Esophagus muscularis mucosa (tissue), 3 donors: Measurements from ENCODE around the gene FOS.

Experiments
- POLR2A ChIP-seq: fragments of 450-650 bp; IDR thresholded peaks from one replicate; pipeline ENCODE4 v1.6.1; 2017; ENCODE audit warnings: antibody characterized with exemption, moderate library complexity, mild to moderate bottlenecking, low read depth
- TF ChIP-seq, protein P1 (sequence below), 3 experiments: fragments of 200-600 bp in 2 of 3; fragments of 450-650 bp in 1 of 3; sonication (generic) in 2 of 3; IDR thresholded peaks; one replicate each; pipeline ENCODE4 v1.5.1; 2017 to 2019; ENCODE audit warnings: antibody characterized with exemption in 3 of 3, mild to moderate bottlenecking in 2 of 3, moderate library complexity in 1 of 3

DNA sequence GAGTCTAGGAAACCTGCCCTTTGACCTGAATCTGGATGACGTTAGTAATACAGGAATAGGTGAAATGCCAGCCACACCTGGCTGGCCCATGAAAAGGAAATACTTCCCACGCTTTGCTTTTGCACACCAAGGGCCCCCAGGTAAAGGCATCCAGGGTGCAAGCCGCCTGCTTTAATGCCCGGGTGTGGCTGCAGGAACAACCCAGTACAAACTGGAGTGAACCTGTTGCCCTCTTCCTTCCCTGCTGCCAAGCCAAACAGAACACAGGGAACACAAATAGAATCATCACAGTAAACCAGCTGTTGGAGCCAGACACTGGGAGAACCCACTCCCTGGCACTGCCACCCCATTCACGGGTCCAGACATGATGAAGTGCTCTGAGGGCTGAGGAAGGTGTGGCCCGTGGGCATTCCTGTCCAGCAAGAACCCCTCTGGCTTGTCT lies 24.2 kb upstream of the FOS start:
- TF ChIP-seq, protein P1, sequence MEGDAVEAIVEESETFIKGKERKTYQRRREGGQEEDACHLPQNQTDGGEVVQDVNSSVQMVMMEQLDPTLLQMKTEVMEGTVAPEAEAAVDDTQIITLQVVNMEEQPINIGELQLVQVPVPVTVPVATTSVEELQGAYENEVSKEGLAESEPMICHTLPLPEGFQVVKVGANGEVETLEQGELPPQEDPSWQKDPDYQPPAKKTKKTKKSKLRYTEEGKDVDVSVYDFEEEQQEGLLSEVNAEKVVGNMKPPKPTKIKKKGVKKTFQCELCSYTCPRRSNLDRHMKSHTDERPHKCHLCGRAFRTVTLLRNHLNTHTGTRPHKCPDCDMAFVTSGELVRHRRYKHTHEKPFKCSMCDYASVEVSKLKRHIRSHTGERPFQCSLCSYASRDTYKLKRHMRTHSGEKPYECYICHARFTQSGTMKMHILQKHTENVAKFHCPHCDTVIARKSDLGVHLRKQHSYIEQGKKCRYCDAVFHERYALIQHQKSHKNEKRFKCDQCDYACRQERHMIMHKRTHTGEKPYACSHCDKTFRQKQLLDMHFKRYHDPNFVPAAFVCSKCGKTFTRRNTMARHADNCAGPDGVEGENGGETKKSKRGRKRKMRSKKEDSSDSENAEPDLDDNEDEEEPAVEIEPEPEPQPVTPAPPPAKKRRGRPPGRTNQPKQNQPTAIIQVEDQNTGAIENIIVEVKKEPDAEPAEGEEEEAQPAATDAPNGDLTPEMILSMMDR (IDR thresholded peaks at IDR 0.05): no peak
- TF ChIP-seq POLR2A: no peak
